NCI-H1436 treated with DMSO at 0.1 percent for 48 hours (cell line): ENCODE data around the gene GRIK4.

Source experiments
- DNase-seq: peaks from one replicate; lab custom pipeline; 2025; lab: John Stamatoyannopoulos, UW

Gene GRIK4

DNA sequence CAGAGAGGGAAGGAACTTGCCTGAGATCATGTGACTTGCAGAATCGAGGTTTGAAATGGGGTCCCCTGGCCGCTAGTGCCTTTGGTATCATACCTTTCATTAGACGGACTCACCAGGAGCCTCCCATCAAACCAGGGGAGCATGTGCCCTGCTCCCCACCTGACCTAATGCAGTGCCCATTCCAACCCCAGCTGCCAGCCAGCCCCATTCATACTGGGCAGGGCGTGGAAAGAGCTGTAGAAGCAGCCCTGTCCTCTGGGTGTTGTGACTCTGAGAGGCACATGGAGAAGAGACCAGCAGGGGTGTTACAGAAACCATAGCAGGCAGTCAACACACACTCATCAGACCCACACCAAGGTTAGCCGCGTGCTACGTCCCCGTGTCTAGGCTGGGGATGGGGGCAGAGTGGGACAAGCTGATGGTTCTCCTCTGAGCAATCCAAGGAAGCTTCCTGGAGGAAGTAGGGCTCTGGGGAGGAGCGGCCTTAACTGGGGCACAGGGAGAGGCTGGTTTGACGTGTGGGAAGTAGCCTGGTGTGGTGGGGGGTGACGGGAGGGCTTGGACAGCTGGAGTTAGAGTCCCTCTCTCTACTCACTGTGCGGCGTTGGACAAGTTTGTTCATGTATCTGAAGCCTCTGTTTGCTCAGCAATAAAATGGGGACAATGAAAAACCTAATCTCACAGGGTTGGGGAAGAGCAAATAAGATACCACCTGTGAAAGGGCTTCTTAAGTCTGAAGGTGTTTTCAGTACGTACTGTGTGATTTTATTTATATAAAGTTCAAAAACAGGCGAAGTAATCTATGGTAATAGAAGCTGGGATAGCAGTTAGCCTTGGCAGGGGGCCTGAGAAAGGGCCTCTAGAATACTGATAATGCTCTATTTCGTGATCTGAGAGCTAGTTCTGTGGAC, 14.0 kb downstream of the GRIK4 start:
- DNase-seq = no peak

GRCh38 chr11:120526241-120526640, 14.7 kb downstream of the GRIK4 start:
- no peak for DNase-seq

DNA sequence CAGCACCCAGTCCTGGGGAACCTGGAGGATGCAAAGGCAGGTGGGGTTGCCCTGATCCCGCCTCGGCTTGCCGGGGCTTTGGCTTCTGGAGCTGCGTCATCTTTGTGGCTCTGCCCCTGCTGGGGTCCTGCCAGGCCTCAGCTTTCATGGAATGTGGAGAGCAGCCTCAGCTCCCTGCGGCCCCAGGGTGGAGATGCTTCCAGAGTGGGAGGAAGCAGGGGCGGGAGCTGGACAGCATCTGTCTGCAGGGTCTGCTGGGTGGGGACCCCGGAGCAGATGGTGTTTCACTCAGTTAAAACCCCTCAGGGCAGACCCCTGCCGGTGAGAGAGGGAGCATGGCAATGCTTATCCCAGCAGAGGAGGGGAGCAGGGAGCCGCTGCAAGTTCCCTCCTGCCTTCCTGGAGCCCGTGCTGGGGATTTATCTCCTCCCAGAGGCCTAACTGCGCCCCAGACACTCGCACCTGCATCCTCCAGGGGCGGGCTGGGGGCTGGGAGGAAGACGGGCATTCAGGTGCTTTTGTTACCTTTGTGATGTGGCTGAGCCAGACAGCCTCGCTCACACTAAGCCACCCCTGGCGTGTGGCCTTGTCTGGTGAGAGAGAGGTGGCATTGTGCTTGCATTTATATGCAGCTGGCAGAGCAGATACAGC, 15.7 kb downstream of the GRIK4 start:
- DNase-seq = no peak

DNA sequence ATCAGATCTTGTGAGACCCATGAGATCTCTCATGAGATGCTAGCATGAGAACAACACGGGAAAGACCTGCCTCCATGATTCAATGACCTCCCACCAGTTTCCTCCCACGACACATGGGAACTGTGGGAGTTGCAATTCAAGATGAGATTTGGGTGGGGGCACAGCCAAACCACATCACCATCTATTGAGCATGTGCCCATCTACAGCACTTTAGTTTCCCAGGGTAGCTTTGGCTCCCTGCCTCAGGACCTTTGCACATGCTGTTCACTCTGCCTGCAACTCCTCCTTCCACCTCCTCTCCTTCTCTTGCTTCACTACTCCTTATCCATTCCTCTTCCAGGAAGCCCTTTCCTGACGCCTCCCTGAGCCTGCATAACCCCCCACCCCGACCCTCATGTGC, 17.2 kb downstream of the GRIK4 start:
- DNase-seq = no peak

DNA sequence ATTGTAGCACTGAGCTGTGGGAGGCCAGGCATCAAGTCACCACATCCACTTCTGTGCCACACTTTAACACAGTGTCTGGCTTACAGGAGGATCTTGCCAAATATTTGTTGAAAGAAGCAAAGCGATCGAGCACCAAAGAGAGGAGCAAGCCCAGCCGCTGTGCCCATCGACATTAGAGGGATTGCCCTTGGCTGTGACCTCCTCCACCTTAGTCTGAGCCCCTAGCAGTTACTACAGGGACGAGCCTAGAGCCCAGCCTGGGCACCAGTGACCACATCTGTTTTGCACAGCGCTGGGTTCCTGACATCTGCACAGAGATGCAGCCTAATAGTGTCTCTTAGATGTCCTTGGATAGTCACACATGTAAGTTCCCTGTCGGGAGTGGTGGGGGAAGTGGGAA, 17.7 kb downstream of the GRIK4 start:
- no peak for DNase-seq

DNA sequence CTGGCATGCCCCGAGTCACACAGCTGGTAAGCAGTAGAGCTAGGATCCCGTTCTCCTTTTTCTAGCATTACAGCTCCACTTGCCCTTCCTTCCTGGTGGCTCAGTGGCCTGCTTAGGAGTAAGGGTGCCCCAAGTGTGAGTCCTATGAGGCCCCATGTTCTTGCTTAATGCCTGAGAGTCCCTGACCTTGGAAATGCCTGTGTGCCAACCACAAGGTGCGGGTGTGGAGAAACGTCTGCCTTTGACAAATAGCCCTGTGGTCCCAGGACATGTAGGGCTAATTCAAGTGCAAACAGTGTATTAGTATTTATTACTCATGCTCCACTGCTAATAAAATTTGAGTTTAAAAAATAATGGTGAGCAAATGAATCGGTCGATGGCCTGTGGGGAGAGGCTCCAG, 18.4 kb downstream of the GRIK4 start:
- no peak for DNase-seq

DNA sequence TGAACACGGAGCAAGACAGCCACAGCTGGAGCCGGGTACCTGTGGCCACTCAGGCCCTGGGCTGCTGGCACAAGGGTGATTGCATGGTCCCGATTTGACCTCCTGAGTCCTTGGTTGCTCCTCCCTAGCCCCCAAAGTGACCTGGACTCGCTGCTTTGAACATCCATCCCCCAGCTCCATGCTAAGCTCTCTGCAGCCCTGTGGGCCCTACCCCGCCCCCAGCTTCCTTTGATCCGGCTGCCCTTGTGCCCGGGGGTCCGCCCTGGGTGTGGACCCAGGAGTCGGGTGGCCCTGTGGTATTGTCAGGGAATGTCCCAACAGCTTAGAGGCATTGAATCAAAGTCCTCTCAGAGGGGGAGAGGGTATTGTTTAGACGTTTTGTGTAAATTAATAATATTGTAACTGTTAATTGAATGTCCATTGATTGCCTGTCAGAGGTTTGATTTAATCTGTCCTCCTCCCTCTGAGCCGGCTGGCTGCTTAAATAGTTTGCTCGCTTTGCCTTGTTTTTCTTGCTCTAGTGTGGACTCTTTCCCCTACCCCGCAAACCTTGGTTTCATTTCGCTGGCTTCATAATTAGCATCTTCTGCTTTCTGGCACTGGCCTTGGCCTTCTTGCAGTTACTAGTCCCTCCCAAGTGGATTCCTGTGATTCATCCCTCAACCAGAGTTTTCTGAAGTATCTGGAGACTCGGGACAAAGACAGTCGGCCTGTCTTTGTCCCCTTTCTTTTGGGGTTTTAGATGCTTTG, 20.7 kb downstream of the GRIK4 start:
- no peak for DNase-seq

GRCh38 chr11:120532832-120533196, 21.3 kb downstream of the GRIK4 start:
- DNase-seq = no peak

- DNase-seq = no peak
Measured at GRCh38 chr11:120536091-120536796, 24.7 kb downstream of the GRIK4 start.

GRCh38 chr11:120536797-120537169, 25.2 kb downstream of the GRIK4 start:
- DNase-seq = no peak

DNA sequence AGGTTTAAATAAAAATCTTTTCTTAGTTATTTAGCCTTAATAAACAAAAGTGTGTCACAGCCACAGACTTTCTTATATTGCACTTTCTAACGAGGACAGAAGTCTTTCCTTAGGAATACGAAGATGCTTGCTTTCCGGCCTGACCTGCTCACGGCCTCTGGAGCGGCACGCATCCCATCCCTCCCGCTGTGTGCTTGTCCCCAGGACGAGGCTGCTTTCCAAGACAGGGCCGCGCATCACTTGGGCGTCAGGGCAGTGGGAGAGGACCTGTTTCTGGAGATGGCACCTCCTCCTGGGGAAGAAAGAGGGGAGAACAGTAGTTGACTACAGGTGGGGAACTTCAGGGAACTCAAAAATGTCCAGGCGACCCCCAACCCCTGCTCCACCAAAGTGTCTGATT, 26.4 kb downstream of the GRIK4 start:
- no peak for DNase-seq

DNA sequence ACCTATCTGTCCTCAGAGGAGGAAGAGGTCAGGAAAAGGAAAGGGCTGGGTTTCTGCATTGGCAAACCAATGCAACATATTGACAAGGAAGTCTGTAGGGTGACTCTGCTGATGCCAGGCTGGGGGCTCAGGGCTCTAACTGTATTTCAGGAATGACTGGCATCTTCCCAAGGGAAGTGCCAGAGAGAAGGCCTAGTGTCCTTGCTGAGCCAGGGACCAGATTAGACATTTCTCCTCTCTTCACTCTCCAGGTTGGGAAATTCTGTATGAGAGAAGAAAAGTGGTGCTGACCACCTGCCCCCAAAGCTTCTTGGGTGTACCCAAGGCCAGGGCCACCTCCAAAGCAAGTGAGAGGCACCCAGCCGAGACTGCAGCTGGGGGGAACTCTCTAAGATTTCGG, 27.2 kb downstream of the GRIK4 start:
- DNase-seq = no peak

DNA sequence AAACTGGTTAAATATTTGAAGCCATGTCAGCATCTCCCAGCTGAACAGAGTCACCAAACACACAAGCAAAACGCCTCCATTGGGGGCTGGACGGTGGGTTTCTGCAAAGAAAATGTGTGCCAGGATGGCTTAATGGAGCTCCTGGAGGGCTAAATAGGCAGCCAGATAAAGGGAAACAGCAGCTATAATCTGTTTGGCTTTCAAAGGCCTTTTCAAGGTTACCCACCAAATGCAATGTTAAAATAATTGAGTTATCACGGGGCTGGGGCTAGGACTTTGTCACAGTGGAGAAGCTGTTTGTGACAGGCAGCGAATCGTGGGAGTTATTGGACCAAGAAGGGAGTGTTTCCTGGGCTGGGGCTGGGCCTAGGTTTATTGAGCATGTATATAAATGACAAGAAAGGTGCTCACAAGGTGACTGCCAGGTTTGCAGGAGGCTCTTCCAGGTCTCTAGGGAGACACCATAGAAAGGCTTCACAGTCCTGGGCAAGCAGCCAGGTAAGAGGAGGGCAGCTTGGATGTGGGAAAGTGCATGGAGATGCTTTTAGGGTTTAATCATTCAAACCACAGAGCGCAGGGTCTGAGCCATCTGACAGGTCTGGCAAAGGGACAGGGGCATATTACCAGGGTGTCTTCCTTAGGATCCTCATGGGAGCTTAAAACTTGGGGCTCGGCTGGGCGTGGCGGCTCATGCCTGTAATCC, 28.3 kb downstream of the GRIK4 start:
- DNase-seq = no peak

DNA sequence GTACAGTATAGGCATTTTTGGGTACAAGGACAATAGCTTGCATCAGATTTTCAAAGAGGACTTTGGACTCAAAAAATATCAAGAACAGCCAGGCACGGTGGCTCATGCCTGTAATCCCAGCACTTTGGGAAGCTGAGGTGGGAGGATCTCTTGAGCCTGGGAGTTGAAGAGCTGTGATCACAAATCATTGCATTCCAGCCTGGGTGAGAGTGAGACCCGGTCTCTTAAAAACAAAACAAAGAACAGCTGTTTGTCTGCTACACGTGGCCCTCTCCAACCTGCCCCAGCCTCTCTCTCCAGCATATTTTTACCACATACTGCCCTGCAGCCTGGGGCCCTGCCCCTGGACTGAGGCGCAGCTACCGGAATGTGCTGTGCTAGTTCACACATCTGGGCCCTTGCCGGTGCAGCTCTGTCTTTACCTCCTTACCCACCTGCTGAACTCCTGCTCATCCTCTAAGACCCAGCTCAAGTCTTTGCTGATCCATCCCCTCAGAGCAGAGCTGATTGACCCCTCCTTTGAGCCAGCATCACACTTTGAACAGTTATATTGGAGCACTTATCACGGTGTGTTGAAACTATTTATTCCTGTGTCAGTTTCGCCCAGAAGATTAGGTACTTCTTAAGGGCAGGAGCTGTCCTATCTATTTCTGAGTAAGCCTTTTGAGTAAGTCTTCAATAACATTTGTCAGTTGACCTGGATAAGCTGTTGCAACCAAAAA, 29.4 kb downstream of the GRIK4 start:
- no peak for DNase-seq

DNA sequence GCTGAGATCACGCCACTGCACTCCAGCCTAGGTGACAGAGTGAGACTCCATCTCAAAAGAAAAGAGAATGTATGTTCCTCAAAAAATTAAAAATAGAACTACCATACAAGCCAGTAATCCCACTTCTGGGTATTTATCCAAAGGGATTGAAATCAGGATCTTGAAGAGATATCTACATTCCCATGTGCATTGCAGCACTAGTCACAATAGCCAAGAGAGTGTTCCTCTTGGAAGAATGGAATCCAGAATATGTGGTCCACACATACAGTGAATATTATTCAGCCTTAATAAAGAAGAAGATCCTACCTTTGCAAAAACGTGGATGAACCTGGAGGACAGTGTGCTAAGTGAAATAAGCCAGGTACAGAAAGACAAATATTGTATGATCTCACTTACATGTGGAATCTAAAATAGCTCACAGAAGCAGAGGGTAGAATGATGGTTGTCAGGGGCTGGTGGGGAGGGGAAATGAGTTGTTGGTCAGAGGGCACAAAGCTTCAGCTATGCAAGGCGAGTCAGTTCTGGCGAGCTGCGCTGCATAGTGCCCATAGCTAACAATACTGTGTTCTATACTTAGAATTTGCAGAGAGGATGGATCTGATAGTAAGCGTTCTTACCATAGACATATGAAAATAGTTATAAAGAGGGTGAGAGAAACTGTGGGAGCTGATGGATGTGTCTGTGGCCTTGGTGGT, 32.1 kb downstream of the GRIK4 start:
- DNase-seq = no peak

DNA sequence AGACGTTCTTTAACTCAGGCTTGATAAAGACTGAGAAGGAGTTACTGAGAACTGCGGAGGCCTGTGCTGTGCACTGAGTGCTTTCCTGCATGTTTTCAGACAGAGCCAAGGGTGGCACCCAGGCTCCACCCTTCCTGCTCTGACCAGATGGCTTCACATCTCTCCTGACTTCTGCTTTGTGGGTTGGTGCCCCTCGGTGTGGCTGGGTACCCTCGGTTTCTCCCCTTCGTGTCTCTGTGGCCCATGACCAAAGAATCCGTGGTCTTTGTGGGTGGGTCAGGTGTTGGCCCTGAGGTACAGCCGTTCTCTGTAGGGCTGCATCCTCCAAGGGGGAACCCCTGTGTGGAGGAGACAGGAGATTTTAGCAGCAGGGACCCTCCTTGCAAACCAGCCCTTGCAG, 34.3 kb downstream of the GRIK4 start:
- no peak for DNase-seq

GRCh38 chr11:120546312-120547205, 35.0 kb downstream of the GRIK4 start:
- no peak for DNase-seq

GRCh38 chr11:120547316-120547715, 35.8 kb downstream of the GRIK4 start:
- no peak for DNase-seq
